NK-92 (cell line): ENCODE results near the gene ZNG1C.
"Not testable (repeated sequence)": the region's sequence is repeated elsewhere in the genome, so short reads cannot be mapped to it uniquely, and the experiment has no call there.

Experiments
- DNase-seq: peaks from one replicate; lab custom pipeline; 2025; ENCODE audit not compliant: unreplicated experiment; lab: John Stamatoyannopoulos, UW

The ZNG1C gene

DNA sequence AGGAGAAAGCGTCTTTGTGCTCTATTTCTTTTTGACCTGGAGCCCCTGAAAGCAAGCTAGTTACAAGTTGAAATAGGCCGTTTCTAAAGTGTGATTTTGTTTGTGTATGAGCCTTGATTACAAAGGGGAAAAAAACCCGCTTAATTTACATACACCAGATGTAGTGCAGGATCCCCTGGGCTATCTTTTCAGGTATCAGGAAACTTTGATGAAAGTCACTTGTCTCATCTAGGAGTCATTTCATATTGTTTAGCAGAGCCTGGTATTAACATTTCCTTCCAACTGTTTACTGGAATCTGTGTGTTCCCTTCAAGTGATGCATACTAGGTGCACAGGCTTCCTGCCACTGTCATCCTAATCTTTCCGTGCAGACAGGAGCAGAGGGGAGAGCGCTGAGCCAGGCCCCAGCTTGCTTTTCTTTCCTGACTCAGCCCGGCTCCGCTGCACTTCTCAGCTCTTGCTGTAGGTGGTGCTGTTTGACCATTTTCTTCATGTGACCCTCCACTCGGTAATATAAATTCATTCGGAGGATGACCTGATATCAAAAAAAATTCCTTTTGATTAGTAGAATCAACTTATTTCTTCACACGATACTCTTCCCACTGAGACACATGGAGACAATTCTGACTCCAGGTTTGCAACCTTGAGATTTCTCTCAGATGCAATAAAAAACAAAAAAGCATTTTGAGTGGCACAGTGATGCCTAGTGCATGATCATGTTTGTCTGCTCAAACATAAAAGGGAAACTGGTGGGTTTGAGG, 100.7 kb downstream of the ZNG1C start:
- not testable (repeated sequence) for DNase-seq

DNA sequence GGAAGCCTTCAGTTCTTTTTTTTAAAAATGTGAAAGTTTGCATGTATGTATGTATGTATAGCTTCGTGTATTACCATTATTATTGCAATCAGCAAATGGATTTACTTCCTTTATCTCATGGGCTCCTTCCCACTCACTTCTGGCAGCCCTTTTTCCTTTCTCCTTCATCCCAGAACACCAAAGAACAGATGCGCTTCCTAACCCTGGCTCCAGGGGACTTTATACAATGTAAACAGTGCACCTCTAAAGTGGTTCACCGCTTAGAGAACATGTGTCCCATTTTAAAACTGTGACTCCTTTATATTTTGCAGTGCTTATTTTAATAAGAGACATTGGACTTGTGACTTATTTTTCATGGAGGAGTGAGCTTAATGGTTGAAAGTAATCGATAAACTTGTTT, 101.5 kb downstream of the ZNG1C start:
- not testable (repeated sequence) for DNase-seq

DNA sequence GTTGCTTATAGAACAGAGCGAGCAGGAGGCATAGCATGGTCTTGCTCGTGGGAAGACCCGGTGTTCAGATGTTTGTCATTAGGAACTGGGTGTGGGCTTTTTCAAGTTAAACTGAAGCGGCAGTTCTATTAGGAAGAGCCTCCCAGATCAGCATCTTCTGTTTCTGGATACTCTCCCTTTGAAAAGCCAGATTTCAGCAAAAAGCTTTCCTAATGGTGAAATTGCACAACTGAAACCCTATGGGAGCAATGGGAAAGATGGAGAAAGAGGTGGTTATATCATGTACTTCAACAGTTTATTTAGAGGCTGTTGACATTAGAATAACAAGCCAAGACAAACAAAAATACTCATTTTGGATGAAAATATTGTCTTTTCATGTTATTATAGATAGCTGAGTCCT, 102.2 kb downstream of the ZNG1C start:
- DNase-seq: not testable (repeated sequence)
